SU-DHL-6 (cell line): ENCODE measurements around the gene FANCL.

Experiments used
- CTCF ChIP-seq: fragments of 200-600 bp; sonication (generic); IDR thresholded peaks from one replicate; pipeline ENCODE4 v1.5.1; 2017; ENCODE audit warnings: antibody characterized with exemption, mild to moderate bottlenecking, low read length, moderate library complexity; ENCODE audit not compliant: insufficient read depth, poor library complexity, severe bottlenecking
- EZH2phosphoT487 ChIP-seq: fragments of 200-600 bp; sonication (generic), shearing (Covaris generic); conservative IDR thresholded peaks from 2 replicates; pipeline ENCODE4 v1.6.1; 2018; ENCODE audit warnings: mild to moderate bottlenecking, antibody characterized with exemption, low read length, moderate library complexity, mixed read lengths

- no peak for TF ChIP-seq EZH2phosphoT487
- no peak for TF ChIP-seq CTCF
Measured at GRCh38 chr2:58122540-58122939, 118.6 kb downstream of the FANCL start.
